Adrenal gland (tissue), 5 donors: ENCODE results near the gene CST7.

Source experiments
- CTCF ChIP-seq, 6 experiments: fragments of 450-650 bp in 4 of 6; fragments of 200-600 bp in 2 of 6; sonication (generic) in 1 of 6; IDR thresholded peaks; 1 replicate in 5 of 6; 2 replicates in 1 of 6; pipeline versions ENCODE4 v1.5.1 to v1.8.0; 2016 to 2021; ENCODE audit warnings: antibody characterized with exemption in 6 of 6, mild to moderate bottlenecking in 2 of 6, moderate library complexity in 1 of 6
- POLR2A ChIP-seq, 2 donors: fragments of 450-650 bp; IDR thresholded peaks; one replicate each; pipeline ENCODE4 v1.6.1; 2017; ENCODE audit warnings: antibody characterized with exemption in 2 of 2, mild to moderate bottlenecking in 2 of 2, moderate library complexity in 1 of 2
- donor health status: DM: no; HTN: no; CAD: no.

- TF ChIP-seq CTCF (IDR thresholded peaks at IDR 0.05) = no peak
- no peak for TF ChIP-seq POLR2A (IDR thresholded peaks at IDR 0.05)
Measured at GRCh38 chr20:25003002-25003401, 53.9 kb downstream of the CST7 start.
